ENCODE measurements around the gene GPR156. TPM values are rescaled to one million over a fixed set of nuclear protein-coding genes. Genes with fewer than 3 reads are reported as not detected.

The GPR156 gene
- polyA plus RNA-seq, 1 donor: 2.7 TPM

GRCh38 chr3:120193554-120193953, 91.5 kb downstream of the GPR156 start:
- DNase-seq: no peak

- no peak for DNase-seq
Observed at GRCh38 chr3:120192579-120192978, 92.4 kb downstream of the GPR156 start.

GRCh38 chr3:120192159-120192558, 92.9 kb downstream of the GPR156 start:
- no peak for DNase-seq

- DNase-seq: no peak
Observed at GRCh38 chr3:120182613-120183511, 102.2 kb downstream of the GPR156 start.

- DNase-seq: no peak
Observed at GRCh38 chr3:120181632-120182031, 103.4 kb downstream of the GPR156 start.

- no peak for DNase-seq
Observed at GRCh38 chr3:120180731-120181412, 104.2 kb downstream of the GPR156 start.

GRCh38 chr3:120177707-120178306, 107.2 kb downstream of the GPR156 start:
- no peak for DNase-seq

- peak; percentile 12 for DNase-seq
Observed at GRCh38 chr3:120177151-120177550, 107.9 kb downstream of the GPR156 start.

- no peak for DNase-seq
Observed at GRCh38 chr3:120174811-120175539, 110.0 kb downstream of the GPR156 start.

- no peak for DNase-seq
Observed at GRCh38 chr3:120173056-120173675, 111.9 kb downstream of the GPR156 start.

GRCh38 chr3:120172070-120172469, 113.0 kb downstream of the GPR156 start:
- DNase-seq: no peak

GRCh38 chr3:120171134-120171873, 113.7 kb downstream of the GPR156 start:
- peak; percentile 48 for DNase-seq

GRCh38 chr3:120170223-120170622, 114.8 kb downstream of the GPR156 start:
- DNase-seq: no peak

GRCh38 chr3:120169407-120169806, 115.6 kb downstream of the GPR156 start:
- DNase-seq: no peak

- DNase-seq: no peak
Observed at GRCh38 chr3:120168611-120169010, 116.4 kb downstream of the GPR156 start.

- DNase-seq: no peak
Observed at GRCh38 chr3:120168038-120168437, 117.0 kb downstream of the GPR156 start.

- DNase-seq: no peak
Observed at GRCh38 chr3:120167488-120167887, 117.5 kb downstream of the GPR156 start.

GRCh38 chr3:120163816-120164215, 121.2 kb downstream of the GPR156 start:
- no peak for DNase-seq

GRCh38 chr3:120163026-120163425, 122.0 kb downstream of the GPR156 start:
- DNase-seq: no peak

GRCh38 chr3:120162400-120162799, 122.6 kb downstream of the GPR156 start:
- no peak for DNase-seq

- DNase-seq: no peak
Observed at GRCh38 chr3:120161902-120162301, 123.1 kb downstream of the GPR156 start.
